Measurements from ENCODE around the gene COPZ1.

COPZ1 gene

DNA sequence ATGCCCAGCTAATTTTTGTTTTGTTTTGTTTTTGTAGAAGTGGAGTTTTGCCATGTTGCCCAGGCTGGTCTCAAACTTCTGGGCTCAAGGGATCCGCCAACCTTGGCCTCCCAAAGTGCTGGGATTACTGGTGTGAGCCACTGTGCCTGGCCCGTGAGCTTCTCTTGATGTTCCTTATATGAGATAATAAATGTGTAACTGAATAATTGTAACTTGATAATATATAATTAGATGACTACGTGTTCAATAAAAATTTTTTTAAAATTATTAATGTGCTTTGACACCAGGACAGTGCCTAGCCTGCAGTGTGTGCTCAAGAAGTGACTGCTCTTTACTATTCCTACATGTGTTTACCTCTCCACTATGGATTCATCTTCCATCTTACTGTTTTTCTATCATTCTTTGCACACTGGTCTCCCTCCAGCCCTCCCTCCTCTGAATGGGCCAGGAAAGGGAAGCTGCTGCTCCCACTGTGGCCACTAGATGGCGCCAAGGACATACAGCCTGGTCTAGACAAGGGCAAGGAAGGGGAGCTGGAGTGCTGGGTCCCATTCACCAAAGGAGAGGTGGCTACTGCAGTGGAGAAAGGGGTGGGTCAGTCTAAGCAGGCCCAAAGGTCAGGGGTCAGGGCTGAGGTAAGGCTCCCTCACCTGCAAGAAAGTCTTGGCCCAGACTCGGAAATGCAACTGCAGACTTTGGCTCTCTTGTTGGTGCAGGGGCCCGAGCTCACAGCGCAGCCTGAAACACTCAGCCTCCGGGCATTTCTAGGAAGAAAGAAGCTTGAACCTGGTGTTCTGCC, 74.3 kb downstream of the COPZ1 start:
- DNase-seq = peak; percentile 49 to 86

DNA sequence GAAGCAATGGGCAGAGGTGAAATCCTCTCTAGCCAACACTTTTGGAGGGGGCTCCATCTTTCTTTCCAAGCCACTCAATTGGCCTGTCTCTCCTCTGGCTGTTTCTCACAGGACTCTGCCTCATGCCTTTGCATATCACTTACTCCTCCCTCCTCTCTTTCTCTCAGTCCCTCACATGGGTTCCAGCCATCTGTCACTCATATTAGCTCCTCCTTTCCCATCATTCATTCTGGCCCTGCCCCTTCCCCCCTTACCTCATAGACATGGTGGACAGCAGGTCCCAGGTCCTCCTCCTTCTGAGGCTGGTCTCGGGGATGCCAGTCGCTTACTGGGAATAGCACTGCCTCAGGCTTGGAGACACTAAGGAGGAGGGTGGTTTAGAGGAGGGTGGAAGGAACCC, 76.2 kb downstream of the COPZ1 start:
- no peak for DNase-seq

Data from NCI-H526 (cell line).